Measurements from ENCODE around the gene PLAC1. TPM values are rescaled to one million over a fixed set of nuclear protein-coding genes. Genes with fewer than 3 reads are reported as not detected.

PLAC1 gene
- total RNA-seq, 1 experiment from 2014 or later: 0.51 TPM

DNA sequence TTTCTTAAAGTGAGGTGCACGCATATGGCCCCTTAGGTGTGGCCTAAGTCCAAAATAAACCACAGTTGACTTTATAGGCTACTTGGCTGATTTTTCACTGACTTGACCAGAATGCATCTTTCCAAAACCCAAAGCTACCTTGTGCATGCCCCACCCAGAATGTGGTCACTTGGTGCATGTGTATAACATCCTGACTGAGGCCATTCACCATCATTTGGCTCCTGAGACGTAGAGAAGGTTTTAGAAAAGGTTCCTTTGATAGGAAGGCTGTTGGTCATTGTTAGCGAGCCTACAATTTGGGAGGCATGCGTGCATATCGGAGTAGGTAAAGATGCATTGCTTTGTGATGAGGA lies 84.6 kb downstream of the PLAC1 start:
- ChIA-PET CTCF (no interaction called here), POLR2A (no interaction called here)
- H3K36me3 ChIP-seq (ENCODE audit: control insufficient read depth, insufficient read depth, low read length): no peaks in the 10 kb centered on the region
- no peak overlapping the region; the same call in 1 of the 2 replicates for H3K27ac ChIP-seq (ENCODE audit: low read length)
- DNase-seq (ENCODE audit: low read depth, low spot score): no peak
- H3K4me3 ChIP-seq (ENCODE audit: low read depth in 2 of 2, low read length in 2 of 2): no peak overlapping the region
- no TSS peak for BruUV-seq (replicated peaks)
- in situ Hi-C loops (cut with HindIII; ENCODE audit: low pct_unique_long_range_greater_than_20kb, low sequenced_read_pairs) (no loop called here), intact Hi-C loops (cut with micrococcal nuclease; ENCODE audit: unreplicated experiment) (no loop called here)
- TF ChIP-seq TCF7L2 (IDR thresholded peaks at IDR 0.05; ENCODE audit: low read depth, low read length): no peak
- no peak for TF ChIP-seq POLR2AphosphoS5 (IDR thresholded peaks at IDR 0.05; ENCODE audit: low read depth, low read length)
- TF ChIP-seq, protein P1, sequence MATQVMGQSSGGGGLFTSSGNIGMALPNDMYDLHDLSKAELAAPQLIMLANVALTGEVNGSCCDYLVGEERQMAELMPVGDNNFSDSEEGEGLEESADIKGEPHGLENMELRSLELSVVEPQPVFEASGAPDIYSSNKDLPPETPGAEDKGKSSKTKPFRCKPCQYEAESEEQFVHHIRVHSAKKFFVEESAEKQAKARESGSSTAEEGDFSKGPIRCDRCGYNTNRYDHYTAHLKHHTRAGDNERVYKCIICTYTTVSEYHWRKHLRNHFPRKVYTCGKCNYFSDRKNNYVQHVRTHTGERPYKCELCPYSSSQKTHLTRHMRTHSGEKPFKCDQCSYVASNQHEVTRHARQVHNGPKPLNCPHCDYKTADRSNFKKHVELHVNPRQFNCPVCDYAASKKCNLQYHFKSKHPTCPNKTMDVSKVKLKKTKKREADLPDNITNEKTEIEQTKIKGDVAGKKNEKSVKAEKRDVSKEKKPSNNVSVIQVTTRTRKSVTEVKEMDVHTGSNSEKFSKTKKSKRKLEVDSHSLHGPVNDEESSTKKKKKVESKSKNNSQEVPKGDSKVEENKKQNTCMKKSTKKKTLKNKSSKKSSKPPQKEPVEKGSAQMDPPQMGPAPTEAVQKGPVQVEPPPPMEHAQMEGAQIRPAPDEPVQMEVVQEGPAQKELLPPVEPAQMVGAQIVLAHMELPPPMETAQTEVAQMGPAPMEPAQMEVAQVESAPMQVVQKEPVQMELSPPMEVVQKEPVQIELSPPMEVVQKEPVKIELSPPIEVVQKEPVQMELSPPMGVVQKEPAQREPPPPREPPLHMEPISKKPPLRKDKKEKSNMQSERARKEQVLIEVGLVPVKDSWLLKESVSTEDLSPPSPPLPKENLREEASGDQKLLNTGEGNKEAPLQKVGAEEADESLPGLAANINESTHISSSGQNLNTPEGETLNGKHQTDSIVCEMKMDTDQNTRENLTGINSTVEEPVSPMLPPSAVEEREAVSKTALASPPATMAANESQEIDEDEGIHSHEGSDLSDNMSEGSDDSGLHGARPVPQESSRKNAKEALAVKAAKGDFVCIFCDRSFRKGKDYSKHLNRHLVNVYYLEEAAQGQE (IDR thresholded peaks at IDR 0.05; ENCODE audit: insufficient read depth in 1 of 2, low read depth in 2 of 2, low read length in 1 of 2): no peak
- TF ChIP-seq, protein P2, sequence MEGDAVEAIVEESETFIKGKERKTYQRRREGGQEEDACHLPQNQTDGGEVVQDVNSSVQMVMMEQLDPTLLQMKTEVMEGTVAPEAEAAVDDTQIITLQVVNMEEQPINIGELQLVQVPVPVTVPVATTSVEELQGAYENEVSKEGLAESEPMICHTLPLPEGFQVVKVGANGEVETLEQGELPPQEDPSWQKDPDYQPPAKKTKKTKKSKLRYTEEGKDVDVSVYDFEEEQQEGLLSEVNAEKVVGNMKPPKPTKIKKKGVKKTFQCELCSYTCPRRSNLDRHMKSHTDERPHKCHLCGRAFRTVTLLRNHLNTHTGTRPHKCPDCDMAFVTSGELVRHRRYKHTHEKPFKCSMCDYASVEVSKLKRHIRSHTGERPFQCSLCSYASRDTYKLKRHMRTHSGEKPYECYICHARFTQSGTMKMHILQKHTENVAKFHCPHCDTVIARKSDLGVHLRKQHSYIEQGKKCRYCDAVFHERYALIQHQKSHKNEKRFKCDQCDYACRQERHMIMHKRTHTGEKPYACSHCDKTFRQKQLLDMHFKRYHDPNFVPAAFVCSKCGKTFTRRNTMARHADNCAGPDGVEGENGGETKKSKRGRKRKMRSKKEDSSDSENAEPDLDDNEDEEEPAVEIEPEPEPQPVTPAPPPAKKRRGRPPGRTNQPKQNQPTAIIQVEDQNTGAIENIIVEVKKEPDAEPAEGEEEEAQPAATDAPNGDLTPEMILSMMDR (IDR thresholded peaks at IDR 0.05): no peak
- TF ChIP-seq SIN3A (IDR thresholded peaks at IDR 0.05; ENCODE audit: borderline replicate concordance, insufficient read depth, low read depth, low read length): no peak
- peaks cover 54% of the 10 kb centered on the region for H3K4me1 ChIP-seq (ENCODE audit: control insufficient read depth, insufficient read depth, low read length)
- H3K9me3 ChIP-seq (ENCODE audit: control insufficient read depth, insufficient read depth, low read depth, low read length): no peaks in the 10 kb centered on the region
- no peak for ATAC-seq
- H3K27me3 ChIP-seq (ENCODE audit: control insufficient read depth, insufficient read depth, low read length): no peaks in the 10 kb centered on the region

DNA sequence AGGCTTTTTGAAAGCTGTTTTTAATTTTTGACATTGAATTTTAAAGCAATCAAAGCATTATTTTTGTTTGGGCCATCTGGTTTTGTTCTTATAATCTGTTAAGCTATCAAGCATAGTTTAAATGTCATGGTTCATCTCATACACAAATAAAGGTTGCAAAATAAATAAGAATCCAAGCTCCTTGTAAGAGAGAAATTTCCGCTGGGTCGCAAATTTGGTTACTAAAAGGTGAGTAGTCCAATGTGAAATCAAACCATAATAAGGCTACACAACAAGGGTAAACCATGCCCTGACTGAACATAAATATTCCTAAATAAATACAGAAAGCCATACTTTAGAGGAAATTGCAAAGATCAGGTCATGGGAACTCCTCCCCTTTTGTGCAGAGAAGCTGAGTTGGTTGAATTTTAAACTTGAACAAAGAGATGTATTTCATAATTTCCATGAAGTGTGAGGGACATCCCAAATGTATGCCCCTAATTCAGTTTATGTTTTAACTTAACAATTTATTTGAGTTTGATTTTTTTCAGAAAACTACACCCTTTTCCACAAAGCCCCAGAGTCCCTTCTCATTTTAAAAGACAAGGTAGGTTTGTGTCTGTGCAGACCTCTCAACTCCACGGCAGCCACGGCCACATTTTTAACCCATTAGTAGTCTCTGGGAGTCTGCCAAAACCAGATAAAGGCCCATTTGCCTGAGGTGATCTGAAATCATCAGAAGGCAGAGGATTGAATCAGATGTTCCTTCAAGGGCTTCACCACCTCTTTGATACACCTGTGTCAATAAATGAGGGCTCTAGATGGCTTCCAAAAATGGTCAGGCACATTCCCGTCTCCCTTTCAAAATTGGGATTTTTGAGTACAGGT lies 85.2 kb downstream of the PLAC1 start:
- in situ Hi-C loops (cut with HindIII; ENCODE audit: low pct_unique_long_range_greater_than_20kb, low sequenced_read_pairs): no loop called here
- peak; percentile 77 for DNase-seq (ENCODE audit: low read depth, low spot score)
- intact Hi-C loops (cut with micrococcal nuclease; ENCODE audit: unreplicated experiment): no loop called here
- peaks cover 57% of the 10 kb centered on the region for H3K4me1 ChIP-seq (ENCODE audit: control insufficient read depth, insufficient read depth, low read length)
- no peaks in the 10 kb centered on the region for H3K36me3 ChIP-seq (ENCODE audit: control insufficient read depth, insufficient read depth, low read length)
- H3K27ac ChIP-seq (ENCODE audit: low read length): peak overlapping the region; percentile 60; the same call in 1 of the 2 replicates
- H3K4me3 ChIP-seq (ENCODE audit: low read depth in 2 of 2, low read length in 2 of 2): no peak overlapping the region
- TF ChIP-seq TCF7L2 (IDR thresholded peaks at IDR 0.05; ENCODE audit: low read depth, low read length): no peak
- TF ChIP-seq, protein P2 (IDR thresholded peaks at IDR 0.05): no peak
- TF ChIP-seq, protein P1 (IDR thresholded peaks at IDR 0.05; ENCODE audit: insufficient read depth in 1 of 2, low read depth in 2 of 2, low read length in 1 of 2): no peak
- no peaks in the 10 kb centered on the region for H3K9me3 ChIP-seq (ENCODE audit: control insufficient read depth, insufficient read depth, low read depth, low read length)
- ChIA-PET CTCF (interaction anchor here (0.5 kb wide), 1 partner anchor 693 kb away, joined by 3 read pairs; no protein-coding TSS in a partner anchor), POLR2A (no interaction called here)
- BruUV-seq (replicated peaks): no TSS peak
- H3K27me3 ChIP-seq (ENCODE audit: control insufficient read depth, insufficient read depth, low read length): no peaks in the 10 kb centered on the region
- peak; percentile 53 for ATAC-seq
